CD4-positive, alpha-beta T cell treated with Interleukin-15 for 4 hours (primary cell): ENCODE measurements around the gene DPAGT1.
"Not testable (repeated sequence)": the region's sequence is repeated elsewhere in the genome, so short reads cannot be mapped to it uniquely, and the experiment has no call there.

Experiments
- DNase-seq: peaks from one replicate; pipeline ENCODE4 v3.0.0-alpha.2; 2020; ENCODE audit warnings: low spot score

The DPAGT1 gene

DNA sequence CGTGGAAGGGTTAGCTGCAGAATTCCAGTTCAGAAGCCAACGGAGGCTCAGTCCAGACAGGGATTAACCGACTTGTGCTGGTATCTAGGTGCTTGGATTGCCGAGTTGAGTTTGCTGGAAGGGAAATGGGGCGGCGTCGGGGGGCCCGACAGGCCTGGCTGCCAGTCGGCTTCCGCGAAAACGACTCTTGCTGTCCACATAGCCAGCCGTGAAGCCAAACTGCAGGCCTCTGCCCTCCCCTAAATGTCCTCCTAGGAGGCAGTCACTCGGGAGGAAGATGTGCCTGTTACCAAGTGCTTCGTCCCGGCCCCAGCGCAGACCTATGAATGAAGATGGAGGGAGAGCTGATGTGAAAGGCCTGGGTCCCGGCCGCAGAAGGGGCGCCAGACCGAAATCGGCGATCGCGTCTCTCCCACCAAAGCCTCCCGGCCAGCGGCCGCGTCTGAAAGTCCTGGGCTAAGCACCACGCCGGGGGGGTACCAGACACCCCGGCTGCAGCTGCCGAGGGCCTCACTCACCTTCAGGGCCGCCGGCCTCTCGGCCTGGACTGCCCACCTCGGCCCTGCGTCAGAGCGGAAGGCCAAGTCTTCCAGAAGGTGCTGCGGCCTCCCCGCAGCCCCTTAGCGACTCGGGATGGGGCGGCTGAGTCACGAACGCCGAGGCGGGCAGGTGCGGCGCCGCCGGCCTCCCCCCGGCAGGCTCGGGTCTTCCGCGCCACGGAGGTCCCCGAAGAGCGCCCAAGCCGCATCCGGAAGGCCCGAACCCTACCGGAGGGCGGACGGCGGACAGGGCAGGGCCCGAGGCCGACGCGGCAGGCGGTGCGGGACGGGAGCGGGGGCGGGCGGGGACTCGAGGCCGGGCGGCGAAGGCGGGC lies 7.5 kb downstream of the DPAGT1 start:
- peak; percentile 36 for DNase-seq

DNA sequence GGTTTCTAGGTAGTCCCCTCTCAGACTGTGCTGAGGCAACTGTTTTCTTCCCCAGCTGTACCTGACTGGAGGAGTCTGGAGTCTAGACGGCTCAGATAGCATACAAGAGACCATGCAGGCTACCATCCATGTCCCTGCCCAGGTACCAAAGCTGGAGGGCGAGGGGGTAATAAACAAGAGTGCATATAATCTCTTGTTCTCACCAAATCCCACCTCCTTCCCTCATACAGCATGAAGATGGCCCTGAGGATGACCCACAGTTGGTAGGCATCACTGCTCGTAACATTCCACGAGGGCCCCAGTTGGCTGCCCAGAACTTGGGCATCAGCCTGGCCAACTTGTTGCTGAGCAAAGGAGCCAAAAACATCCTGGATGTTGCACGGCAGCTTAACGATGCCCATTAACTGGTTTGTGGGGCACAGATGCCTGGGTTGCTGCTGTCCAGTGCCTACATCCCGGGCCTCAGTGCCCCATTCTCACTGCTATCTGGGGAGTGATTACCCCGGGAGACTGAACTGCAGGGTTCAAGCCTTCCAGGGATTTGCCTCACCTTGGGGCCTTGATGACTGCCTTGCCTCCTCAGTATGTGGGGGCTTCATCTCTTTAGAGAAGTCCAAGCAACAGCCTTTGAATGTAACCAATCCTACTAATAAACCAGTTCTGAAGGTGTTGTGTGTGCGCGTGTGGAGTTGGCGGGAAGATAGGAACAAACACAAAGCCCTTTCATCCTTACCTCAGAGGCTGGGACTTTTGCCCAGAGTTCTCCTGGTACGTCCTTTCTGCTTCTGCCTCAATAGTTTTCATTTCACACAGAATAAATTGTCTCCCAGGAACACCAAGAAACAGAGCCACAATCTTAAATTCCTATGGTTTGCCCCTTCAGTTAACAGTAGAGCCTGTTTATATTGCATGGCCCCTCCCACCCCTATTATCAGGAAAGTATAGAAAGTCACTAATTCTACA lies 8.5 kb downstream of the DPAGT1 start:
- no peak for DNase-seq

DNA sequence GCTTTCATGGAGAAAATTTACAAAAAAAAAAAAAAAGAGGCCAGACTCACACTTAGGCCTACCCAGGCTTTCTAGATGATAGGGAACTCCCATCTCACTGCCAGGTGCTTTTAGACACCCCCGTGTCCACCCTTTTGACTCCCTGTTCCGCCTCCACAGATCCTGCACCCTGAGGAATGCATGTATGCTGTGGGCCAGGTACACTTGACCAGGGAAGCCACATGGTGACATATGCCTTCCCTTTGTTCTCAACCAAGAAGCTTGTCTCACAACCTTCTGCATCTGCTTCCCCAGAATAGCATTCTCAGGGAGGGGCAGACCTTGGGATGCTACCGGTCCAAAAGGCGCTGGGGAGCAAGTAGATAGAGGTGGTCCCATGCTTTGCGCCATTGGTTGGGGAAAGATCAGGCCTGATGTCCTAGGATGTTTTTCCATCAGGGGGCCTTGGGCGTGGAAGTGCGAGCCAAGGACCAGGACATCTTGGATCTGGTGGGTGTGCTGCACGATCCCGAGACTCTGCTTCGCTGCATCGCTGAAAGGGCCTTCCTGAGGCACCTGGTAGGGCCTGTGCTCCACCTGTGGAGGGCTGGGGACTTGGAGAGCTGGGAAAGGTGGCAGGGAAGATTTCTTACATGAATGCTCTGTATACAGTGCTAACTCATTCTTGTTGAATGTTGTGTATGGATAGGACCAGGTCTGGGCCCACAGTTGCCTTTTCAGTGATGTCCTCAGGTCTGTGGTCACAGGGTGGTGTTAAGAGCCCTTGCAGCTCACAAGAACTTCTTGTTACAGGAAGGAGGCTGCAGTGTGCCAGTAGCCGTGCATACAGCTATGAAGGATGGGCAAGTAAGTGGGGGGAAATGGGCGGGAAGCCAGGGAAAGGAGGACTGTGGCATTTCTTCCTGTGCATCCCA lies 9.4 kb downstream of the DPAGT1 start:
- no peak for DNase-seq

DNA sequence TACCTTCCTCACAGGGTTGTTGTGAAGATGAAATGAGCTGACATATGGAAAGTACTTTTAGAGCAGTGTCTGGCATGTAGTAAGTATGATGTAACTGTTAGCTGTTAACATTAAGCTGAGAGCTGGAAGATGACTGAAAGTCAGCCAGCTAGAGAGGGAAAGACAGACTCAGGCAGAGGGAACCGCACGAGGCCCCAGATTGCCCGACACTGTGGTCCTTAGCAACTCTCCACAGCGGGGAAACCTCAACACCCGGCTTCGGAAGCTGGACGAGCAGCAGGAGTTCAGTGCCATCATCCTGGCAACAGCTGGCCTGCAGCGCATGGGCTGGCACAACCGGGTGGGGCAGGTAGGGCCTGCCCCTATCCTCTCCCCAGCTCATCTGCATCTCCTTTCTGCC lies 10.5 kb downstream of the DPAGT1 start:
- DNase-seq = no peak

DNA sequence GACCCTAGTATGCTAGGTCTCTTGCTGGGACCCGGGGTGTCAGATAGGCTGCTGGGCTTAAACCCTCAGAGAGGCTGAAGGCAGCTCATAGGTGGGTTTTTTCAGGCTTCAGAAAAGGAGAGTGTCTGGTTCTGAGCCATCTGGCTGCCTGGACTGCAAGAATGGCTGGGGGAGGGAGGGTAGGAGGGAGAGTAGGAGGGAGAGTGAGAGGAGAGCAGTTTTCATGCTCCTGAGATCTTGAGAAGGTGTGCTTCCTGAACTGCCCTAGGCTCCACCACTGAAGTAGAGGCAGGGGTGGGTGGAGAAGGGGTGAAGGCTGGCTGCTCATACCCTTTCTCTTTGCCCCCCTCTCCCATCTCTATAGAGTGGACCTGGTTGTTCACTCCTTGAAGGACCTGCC lies 12.3 kb downstream of the DPAGT1 start:
- no peak for DNase-seq

DNA sequence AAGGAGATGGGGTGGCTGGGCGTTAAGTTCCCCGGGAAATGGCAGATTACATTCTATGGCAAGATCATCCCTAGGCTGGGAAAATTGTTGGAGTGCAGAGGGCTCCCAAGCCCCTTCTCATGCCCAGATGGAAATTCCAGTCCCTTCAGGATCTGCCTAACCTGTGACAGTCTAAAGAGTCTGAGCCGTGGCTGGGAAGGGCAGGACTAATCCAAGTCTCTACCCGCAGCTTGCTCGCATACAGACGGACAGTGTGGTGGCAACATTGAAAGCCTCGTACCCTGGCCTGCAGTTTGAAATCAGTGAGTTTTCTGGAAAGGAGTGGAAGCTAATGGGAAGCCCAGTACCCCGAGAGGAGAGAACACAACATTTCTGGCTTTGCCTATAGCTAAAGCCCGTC lies 13.2 kb downstream of the DPAGT1 start:
- DNase-seq = no peak

DNA sequence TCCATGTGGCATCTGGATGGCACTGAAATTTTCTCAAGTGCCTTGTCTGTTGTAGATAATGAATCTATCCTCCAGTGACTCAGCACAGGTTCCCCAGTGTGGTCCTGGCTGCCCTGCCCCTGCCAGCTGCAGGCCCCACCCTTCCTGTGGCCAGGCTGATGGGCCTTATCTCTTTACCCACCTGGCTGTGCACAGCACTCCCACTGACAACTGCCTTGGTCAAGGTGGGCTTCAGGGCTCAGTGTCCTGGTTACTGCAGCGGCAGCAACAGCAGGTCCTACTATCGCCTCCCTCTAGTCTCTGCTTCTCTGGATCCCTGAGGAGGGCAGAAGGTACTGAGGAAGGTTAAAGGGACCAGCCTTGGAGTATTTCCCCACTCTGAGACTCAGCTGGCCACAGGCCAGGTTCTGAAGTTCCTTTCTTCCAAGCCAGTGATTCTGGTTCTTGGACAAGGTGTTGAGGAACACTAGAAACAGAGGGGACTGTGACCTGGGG lies 13.9 kb downstream of the DPAGT1 start:
- DNase-seq = no peak

DNA sequence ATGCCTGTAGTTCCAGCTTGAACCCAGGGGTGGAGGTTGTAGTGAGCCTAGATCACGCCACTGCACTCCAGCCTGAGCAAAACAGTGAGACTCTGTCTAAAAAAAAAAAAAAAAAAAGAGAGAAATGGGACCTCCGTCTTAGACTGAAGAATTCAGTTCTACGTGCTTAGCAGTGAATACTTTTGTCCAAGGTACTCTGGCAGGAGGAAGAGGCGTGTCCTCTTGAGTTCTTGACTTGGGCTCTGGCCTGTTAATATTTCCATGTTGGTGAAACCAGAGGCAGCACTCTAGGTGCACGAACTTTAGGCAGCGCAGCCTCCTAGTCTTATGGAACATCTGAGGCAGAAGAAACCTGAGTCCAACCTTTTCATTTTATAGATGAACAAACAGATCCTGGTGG lies 14.5 kb downstream of the DPAGT1 start:
- DNase-seq = no peak

DNA sequence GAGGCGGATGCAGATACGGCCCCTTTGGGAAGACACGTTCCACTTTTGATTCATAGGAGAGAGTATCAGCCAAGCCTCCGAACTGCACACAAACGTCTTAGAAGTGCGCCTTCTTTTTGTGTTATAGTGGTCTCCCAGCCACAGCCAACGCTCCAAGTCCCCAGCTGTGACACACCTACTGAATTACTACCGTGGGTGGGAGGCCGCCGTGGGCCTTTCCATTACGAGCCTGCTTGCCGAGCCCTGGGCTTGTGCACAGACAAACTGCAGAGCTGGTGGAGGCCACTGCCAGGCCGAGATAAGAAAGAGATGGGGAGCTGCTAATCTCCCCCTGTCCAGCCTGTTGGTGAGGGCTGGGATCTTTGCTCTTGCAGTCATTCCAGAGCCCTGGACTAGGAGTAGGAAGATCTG lies 16.2 kb downstream of the DPAGT1 start:
- no peak for DNase-seq

DNA sequence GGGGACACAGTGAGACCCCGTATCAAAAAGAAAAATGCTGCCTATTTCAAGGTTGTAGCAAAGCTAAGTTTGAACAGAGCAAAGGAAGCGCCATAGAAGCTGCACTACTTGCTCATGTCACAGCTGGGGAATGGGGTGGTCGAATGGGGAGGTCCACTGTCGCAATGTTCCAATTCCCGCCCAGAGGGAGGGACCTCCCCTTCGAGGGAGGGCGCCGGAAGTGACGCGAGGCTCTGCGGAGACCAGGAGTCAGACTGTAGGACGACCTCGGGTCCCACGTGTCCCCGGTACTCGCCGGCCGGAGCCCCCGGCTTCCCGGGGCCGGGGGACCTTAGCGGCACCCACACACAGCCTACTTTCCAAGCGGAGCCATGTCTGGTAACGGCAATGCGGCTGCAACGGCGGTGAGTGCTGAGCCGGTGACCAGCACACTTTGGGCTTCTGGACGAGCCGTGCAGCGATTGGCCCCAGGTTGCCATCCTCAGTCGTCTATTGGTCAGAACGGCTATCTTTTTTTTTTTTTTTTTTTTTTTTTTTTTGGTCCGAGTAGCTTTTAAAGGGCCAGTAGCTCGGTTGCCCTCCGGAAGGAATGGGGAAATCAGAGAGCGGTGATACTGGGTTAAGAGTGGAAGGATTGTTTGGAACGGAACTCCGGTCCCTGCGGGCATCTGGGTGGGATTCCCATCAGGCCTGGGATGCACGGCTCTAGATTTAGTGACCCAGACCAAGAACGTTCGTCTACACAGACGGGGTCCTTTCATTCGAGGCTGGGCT lies 16.8 kb downstream of the DPAGT1 start, which contains the start of gene HMBS:
Gene HMBS (plus strand): TSS at position 219 of the 774 bp plus-strand sequence. CDS start 153 bp downstream, at position 372.
- peak; percentile 90 for DNase-seq

DNA sequence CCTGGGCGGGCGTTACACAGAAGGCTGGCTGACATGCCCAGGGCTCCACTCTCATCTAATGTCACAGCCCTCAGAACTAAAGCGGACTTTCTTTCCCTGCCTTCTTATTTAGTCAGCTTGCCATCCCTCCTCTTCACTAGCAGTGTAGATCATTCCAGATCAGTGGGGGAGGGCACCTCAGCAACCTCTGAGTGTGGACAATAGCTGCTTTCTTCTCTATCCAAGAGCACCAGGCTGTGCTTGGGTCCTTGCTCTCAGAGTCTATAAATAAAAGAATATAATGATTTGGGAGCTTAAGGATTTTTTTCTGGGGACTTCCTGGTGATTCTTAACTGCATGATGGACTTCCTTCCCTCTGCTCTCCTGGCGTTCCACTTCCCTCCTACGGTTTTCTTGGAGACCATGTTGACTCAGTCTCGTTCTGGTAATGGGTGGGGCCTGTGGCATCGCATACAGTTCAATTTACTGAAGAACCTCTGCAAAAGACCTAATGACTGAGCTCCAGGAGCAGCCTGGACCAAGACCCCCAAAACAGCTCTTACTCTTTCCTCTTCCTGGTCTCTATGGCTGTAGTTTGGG lies 19.9 kb downstream of the DPAGT1 start:
- no peak for DNase-seq

DNA sequence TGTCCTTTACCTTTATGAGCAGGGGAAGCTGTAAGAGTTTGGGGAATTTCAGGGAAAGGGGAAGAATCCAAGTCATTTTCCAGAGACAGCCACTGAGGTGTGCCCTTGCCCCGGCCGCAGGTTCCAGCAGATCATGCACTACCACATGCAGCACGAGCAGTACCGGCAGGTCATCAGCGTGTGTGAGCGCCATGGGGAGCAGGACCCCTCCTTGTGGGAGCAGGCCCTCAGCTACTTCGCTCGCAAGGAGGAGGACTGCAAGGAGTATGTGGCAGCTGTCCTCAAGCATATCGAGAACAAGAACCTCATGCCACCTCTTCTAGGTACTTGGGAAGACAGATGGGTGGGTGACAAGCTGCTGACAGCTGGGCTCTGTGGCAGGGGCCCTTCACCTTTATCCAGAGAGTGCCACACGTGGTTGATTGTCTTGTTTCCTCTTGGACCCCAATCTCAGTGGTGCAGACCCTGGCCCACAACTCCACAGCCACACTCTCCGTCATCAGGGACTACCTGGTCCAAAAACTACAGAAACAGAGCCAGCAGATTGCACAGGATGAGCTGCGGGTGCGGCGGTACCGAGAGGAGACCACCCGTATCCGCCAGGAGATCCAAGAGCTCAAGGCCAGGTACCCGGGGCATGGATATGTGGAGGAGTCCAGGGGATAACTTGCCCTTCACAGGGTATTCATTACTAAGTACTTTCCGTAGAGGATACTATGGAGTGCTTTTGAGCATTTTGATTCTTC lies 22.8 kb downstream of the DPAGT1 start:
- DNase-seq = no peak

DNA sequence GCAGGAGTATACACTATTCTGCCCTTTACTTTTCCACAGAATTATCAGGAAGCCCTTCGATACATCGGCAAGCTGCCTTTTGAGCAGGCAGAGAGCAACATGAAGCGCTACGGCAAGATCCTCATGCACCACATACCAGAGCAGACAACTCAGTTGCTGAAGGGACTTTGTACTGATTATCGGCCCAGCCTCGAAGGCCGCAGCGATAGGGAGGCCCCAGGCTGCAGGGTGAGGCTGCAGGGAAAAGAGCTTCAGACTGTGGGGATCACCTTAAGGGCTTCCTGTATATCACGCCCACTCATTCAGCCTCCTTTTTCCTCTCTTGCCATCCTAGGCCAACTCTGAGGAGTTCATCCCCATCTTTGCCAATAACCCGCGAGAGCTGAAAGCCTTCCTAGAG lies 23.8 kb downstream of the DPAGT1 start:
- no peak for DNase-seq

DNA sequence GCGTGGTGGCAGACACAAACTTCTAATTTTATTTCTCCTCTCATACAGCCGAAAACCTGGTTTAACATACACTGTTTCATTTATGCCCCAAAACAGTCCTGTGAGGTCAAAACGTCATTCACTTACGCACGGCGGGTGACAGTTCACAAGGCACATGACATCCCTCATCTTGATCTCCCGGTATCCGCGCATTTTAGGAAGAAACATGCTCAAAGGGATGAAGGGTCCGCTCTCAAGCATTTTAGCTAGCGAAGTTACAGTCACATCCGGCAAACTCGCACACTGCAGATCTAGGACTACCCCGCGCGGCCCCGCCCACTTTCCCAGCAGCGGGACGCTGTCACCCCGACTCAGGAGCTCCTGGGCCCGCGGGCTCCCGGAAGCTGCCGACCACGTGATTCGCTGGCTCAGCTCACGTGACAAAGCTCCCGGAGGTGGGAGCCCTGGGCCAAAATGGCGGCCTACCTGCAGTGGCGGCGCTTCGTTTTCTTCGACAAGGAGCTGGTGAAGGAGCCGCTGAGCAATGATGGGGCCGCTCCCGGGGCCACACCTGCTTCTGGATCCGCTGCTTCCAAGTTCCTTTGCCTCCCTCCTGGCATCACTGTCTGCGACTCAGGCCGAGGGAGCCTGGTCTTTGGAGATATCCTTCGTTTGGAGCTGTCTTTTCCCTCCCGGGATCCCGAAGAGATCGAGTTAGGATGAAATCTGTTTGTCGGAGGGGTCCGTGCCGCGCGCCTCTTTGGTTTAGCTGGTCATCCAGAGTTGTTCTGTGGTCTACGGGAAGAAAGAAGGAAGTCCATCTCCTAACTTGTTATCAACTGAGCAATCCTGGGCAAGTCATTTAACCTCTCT lies 34.1 kb downstream of the DPAGT1 start, which contains the start of gene VPS11:
Gene VPS11 (plus strand): TSS at position 448 of the 852 bp plus-strand sequence. CDS start 6 bp downstream, at position 454.
- DNase-seq = peak; percentile 96

DNA sequence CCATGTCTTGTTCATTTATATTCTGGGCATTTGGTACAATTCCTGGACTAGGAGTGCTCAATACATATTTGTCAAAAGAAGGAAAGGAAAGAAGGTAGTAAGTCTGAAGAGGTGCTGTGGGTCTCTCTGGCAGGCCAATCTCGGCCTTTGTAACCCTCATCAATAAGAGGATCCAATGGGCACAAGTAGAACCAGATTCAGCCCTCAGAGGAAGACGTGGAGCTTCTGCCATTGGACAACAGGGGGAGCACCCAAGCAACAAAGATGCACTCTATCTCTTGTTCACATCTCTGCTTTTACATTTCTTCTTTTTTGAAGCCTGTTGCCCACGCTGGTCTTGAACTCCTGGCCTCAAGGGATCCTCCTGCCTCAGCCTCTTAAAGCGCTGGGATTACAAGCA lies 36.3 kb downstream of the DPAGT1 start:
- peak; percentile 57 for DNase-seq

DNA sequence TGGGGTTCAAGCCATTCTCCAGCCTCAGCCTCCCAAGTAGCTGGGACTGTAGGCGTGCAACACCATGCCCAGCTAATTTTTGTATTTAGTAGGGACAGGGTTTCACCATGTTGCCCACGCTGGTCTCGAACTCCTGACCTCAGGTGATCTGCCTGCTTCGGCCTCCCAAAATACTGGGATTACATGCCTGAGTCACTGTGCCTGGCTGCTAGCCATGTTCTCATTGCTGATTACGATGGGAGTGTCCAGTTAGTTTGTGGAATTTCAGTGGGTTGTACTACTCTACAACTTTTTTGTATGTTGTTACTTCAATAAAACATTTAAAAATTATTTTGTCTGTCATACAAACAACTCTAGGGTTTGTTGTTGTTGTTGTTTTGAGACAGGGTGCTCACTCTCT lies 38.9 kb downstream of the DPAGT1 start:
- DNase-seq = no peak

DNA sequence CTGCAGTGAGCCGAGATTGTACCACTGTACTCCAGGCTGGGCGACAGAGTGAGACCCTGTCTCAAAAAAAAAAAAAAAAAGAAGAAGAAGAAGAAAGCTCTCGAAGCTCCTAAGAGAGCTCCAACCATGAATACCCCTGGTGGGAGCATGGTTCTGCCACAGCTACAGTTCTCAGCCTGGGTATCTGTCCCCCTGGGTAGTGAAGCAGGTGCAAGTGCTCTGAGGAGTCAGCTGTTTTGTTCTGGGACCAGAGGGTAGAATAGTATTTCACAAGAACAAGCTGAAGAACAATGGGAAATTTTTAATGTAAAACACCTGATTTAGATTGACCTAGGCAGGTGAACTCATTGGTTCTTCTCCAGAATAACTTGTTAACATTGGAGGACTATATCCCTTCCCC lies 40.4 kb downstream of the DPAGT1 start:
- no peak for DNase-seq

DNA sequence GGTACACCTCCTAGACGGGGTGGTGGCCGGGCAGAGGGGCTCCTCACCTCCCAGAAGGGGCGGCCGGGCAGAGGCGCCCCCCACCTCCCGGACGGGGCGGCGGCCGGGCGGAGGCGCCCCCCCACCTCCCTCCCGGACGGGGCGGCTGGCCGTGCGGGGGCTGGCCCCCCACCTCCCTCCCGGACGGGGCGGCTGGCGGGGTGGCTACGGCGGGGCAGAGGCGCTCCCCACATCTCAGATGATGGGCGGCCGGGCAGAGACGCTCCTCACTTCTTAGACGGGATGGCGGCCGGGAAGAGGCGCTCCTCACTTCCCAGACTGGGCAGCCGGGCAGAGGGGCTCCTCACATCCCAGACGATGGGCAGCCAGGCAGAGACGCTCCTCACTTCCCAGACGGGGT lies 42.5 kb downstream of the DPAGT1 start:
- not testable (repeated sequence) for DNase-seq
